HG02610 (cell line): ENCODE data around the gene SEMA4F.
A peak's percentile ranks its signal among the peaks of the same experiment; 100 is the strongest.
"Not testable (repeated sequence)": the region's sequence is repeated elsewhere in the genome, so short reads cannot be mapped to it uniquely, and the experiment has no call there.

Experiments
- ATAC-seq: cut with Tn5 transposase; IDR thresholded peaks from one replicate; pipeline ENCODE4 v1.9.1; 2021; ENCODE audit warnings: mild to moderate bottlenecking, moderate library complexity; ENCODE audit not compliant: unreplicated experiment

Gene SEMA4F, protein sequence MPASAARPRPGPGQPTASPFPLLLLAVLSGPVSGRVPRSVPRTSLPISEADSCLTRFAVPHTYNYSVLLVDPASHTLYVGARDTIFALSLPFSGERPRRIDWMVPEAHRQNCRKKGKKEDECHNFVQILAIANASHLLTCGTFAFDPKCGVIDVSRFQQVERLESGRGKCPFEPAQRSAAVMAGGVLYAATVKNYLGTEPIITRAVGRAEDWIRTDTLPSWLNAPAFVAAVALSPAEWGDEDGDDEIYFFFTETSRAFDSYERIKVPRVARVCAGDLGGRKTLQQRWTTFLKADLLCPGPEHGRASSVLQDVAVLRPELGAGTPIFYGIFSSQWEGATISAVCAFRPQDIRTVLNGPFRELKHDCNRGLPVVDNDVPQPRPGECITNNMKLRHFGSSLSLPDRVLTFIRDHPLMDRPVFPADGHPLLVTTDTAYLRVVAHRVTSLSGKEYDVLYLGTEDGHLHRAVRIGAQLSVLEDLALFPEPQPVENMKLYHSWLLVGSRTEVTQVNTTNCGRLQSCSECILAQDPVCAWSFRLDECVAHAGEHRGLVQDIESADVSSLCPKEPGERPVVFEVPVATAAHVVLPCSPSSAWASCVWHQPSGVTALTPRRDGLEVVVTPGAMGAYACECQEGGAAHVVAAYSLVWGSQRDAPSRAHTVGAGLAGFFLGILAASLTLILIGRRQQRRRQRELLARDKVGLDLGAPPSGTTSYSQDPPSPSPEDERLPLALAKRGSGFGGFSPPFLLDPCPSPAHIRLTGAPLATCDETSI

DNA sequence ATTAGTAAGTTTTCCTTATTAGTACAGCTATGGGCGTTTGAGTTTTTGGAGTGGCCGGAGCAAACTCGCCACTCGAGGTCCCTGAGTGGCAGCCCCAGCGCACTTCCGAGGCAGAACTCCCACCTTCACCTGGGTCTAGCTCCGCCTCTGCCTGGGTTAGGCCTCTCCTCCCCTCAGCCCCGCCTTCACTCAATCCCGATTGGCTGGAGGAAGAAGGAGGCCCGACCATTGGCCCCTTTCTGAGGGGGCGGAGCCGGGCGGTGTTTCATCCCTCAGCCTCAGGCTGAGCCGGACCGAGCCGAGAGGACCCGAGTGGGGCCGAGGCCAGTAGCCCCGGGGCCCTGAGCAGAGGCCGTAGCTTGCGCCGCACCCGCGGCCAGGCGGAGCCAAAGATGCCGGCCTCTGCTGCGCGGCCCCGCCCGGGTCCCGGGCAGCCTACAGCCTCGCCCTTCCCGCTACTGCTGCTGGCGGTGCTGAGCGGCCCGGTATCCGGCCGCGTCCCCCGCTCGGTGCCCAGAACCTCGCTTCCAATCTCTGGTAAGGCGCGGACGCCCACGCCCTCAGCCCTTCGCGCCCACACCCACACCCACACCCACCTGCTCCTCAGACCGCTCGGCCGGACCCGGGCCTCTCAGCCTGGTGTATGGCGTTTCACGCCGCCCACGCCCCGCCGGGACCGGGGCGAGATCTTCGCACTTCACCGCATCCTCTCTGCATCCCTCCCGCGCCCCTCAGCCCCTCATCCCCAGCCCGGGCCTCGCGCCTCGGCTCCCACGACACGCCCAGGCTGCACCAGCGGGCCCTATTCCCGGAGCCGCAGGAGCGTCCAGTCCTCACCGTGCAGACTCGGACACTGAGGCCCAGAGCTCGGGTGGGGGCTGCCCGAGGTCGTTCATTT, at the start of gene SEMA4F:
SEMA4F (plus strand) TSS at position 263 of the 898 bp plus-strand sequence; CDS start at position 393, 130 bp downstream.
- ATAC-seq = peak; percentile 100

DNA sequence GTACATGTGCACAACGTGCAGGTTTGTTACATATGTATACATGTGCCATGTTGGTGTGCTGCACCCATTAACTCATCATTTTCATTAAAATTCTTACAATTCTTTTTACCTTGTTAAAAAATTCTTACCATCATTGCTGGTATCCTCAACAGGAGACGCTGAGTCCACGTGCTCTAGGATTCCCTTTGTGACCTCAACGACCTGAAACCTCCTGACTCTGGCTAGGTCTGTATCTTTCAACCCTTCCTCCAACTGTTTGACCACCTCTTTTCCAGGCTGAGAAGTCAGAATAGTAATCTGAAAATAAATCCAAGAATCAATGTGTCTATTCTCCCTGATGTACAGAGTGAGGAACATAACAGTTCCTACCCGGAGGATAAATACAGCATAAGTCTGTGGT, 47.1 kb upstream of the SEMA4F start:
- no peak for ATAC-seq

DNA sequence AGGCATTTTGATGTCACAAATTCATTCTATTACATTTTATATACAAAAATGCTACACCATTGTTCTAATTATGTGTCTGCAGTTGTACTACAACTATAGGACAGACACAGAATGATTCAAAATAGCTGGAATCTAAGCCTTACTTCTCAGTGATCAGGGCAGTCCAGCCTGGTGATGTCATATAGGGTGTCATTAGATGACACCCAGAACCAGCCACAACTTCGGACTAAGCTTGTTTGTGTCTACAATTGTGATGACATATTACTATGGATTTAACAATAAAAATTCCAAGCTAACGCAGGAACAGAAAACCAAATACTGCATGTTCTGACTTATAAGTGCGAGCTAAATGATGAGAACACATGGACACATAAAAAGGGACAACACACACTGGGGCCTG, 36.9 kb upstream of the SEMA4F start:
- no peak for ATAC-seq

DNA sequence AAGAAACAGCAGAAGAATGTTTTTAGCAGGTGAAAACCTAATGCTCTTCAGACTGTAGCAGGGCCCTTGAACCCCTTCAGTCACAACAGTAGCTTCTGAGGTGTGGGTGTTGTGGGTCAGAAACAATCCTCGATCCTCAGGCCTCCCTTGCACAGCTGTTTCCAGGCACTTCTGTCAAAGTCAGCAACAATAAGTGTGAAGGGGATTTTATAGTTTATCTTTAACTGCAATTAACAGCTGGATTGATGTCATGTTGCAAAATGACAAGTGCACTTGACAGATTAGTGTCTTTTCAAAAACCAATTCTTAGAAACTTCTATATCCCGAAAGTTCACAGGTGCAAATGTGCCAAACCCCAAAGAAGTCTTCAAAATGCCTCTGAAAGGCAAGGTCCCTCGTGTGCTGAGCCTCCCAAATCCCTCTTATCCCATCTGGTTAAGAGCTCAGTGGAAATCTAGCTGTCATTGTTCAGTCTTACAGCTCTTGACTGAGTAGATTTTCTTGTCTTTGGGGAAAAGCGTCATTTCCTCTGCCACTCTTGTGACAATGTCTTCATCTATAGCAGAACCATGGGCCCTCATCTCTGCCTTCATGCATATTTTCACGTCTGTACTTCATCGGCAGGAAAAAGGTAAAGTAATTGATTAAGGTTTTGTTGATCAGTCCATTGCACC, 35.5 kb upstream of the SEMA4F start:
- ATAC-seq = no peak

DNA sequence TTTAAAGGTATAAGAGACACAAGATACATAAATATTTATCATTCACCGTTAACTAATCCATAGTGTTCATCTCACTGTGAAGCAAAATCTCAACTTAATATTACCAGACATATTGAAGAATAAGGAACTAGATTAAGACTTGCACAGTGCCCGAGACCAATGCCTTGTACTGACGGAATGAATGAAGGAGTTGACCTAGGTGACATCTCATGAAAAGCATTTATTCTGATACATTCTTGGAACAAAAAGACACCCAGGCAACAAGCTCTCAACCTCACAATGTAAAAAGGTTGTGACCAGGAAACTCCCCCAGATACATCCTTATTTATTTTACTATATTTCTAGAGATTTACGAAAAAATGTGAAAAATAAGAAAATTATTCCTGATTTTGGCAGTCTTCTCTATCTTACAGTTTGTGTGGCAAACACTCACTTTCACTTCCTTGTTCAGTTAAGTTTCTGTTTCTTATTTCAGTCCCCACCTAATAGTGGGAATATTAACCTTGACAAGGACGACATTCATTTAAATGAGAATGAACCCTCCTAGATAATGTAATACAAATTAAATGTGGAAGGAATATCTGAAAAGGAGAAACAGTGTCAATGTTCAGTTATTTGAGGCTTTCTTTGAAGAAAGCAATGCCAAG, 34.3 kb upstream of the SEMA4F start:
- no peak for ATAC-seq

DNA sequence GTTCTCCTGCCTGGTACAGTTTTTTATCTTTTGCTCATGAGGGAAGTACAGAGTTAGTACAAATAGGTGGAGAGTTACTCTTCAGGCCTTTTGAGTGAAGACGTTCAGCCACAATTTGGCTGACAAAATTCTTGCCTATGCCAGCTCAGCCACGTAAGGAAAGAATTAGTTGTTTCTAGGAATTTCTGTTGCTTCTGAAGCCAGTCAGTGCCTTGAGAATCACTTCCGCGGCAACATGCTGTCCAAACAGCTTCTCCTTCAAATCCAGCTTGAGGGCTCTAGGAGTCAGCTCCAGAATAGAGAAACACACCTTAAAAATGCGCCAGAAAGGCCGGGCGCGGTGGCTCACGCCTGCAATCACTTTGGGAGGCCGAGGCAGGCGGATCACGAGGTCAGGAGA, 33.4 kb upstream of the SEMA4F start:
- ATAC-seq = no peak

DNA sequence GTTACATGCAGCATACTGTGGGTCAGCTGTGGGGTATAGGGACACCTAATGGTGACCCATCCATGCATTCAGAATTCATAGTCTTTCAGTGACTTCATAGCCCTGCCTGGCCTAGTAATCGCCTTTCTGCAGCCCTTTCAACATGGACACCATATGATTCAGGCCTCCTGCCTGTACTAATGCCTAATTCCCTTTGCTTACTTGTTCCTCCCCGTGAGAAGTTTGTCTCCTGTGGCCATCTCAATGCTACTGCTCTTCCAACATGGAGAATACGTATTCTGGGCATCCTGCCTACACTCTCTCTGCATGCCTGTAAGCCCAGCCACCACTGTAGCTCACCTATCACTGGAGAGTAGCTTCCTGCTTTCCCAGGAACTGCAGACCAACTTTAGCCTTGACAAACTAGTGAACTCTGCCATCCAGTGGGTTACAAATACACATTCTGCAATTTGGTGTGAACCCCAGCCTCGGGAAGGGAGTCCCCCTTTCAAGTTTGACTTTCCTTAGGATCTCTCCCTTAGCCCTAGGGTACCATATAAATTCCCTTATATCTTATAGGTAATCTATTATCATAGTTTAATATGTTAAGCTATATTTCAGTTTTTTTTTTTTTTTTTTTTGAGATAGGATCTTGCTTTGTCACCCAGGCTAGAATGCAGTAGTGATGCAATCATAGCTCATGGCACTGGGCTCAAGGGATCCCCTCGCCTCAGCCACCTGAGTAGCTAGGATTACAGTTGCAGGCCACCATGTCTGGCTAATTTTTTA, 28.2 kb upstream of the SEMA4F start:
- no peak for ATAC-seq

DNA sequence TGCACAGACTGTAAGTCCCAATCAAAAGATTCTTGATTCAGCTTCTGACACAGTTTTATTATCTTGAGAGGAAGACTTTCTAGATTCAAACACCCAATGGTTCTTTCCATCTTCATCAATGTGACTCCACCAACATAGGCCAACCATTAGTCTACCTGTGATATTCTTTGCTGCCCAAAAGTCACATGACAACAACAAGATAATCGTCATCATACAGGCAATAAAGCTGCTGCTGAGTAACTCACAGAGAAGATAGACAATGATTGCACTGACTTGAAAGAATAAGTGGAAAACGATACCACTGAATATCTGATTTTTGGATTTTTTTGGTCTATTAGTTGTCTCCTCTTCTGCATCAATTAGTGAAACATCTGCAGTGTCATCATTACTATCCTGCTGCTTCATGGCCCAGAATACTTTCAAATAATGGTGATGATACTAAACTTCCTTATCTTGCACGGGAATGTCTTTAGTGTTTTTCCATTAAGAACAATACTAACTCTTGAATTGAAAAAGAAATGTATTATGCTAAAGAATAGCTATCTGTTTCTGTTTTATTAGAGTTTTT, 25.4 kb upstream of the SEMA4F start:
- no peak for ATAC-seq

DNA sequence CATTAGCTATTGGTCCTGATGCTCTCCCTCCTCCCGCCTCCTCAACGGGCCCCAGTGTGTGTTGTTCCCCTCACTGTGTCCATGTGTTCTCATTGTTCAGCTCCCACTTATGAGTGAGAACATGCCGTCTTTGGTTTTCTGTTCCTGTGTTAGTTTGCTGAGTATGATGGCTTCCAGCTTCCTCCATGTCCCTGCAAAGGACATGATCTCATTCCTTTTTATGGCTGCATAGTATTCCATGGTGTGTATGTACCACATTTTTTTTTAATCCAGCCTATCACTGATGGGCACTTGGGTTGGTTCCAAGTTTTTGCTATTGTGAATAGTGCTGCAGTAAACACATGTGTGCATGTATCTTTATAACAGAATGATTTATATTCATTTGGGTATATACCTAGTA, 23.6 kb upstream of the SEMA4F start:
- ATAC-seq = not testable (repeated sequence)

DNA sequence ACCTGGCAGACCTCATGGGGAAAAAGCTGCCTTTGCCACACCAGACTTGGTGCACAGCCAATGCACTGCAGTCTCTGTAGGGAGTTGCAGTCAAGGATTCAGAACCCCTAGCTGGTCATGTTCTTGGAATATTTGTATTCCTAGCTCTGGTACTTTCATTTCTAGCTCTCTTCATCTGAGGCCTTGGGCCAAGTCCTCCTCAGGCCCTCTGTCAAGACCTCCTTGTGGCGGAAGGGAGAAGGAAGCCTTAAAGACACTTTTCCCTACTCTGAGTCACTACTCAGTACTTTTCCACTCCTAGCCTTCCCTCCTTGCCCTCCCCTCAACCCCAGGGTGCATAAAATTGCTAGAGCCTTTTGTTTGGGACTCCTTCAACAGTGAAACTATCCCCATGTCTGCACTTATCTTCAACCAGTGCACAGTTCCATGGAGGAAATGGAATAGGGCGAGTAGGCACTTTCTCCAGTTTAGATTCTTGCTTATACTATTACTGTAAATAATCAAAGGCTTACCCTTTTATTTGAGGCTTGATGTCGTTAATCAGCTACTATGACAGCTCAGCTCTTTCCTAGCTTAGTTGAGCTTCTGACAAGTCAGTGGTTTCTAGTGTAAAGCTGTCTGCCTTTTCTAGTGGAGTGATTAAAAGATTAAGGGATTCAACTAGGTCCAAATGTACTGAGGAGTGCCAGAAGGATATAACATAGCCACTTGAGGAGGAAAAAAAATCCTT, 21.7 kb upstream of the SEMA4F start:
- ATAC-seq = no peak

DNA sequence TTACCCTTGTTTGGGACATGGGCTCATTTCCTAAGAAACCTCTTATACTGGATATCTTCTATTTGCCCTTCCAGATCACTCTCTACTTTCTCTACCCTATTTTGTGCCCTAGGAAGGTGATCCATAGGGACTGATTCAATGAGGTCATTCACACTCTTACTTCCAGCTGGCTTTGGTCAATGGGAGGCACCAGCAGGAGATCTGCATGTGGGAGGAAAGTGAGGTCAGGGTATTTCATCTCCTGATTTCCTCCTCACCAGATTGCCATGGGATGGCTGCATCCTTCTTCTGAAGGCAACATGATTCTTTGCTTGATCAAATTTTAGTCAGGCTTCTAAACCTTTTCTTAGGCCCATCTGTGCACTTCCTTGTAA, 21.1 kb upstream of the SEMA4F start:
- ATAC-seq = no peak

DNA sequence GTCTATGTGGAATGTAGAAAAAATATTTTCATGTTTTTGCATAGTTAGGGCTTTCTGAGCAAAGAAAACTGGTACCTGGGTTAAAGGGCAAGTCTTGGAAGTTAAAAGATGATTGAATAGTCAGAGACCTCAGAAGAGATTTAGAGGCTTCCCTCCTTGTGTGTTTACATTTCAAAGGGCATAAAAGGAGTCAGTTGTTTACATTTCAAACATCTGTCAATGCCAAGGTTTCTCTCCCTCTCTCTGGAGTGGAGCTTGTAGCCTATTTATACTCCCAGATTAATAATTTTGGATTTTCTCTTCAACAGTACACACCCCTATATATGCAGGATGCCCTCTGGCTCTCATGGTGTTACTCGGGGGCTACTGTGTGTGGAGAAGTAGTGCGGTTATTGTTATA, 14.5 kb upstream of the SEMA4F start:
- ATAC-seq = no peak

DNA sequence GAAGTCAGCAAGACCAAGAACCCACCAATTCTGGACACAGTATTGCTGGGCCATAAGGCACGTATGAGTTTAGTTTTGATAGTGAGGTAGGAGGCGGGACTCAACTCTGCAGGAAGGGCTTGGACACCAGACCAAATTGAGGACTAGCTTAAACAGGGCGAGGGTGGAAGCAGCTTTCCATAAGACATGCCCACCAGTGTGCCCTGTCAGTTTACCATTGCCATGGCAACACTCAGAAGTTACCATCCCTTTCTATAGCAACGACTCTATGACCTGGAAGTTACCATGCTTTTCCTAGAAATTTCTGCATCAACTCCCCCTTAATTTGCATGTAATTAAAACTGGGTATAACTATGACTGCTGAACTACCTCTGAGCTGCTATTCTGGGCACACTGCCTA, 8.7 kb upstream of the SEMA4F start:
- ATAC-seq = no peak

DNA sequence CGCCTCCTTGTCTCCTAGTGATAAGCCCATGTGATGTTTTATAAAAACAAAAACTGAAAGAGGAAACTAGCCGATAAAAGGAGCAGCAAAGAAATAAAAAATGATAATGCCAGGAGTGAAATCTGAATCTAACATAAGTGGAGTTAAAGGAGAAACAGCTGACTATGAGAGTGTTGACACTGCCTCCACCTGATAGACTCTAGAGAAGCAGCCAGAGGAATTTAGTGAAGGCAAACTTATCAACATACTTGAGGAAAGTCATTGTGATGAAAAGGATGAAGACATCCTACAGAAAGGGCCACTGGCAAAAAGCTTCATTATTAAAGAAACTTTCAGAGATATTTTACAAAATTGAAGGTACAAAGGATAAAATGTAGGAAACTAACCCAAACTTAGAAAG, 7.8 kb upstream of the SEMA4F start:
- ATAC-seq = no peak

DNA sequence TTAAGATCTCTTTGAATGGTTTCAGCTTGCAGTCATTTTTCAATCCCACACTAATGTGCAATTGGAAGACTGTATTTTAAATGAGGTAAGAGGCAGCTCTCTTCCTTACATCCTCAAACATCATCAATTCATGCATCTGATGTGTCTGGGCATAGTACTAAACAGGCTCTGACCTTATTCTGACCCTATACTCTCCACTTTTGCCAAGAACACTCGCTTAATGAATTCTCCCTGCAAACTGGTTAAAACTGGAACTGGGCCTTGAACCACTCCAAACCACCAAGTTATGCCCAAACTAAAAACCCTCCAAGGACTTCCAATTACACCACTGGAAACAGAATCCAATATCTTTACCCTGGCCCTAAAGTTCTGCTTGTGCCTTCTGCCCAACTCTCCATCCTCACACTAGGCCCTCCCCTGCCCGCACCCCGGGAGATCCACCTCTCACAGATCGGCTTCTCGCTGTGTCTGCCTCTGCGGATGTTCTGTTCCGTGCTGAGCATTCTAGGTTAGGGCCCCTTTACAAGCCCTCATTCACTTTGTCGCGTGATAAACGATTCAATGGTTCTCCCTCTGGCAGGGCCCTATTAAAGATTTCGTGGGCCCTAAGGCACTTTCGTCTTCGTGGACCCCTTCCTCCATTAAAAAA, 7.1 kb upstream of the SEMA4F start:
- ATAC-seq = no peak

DNA sequence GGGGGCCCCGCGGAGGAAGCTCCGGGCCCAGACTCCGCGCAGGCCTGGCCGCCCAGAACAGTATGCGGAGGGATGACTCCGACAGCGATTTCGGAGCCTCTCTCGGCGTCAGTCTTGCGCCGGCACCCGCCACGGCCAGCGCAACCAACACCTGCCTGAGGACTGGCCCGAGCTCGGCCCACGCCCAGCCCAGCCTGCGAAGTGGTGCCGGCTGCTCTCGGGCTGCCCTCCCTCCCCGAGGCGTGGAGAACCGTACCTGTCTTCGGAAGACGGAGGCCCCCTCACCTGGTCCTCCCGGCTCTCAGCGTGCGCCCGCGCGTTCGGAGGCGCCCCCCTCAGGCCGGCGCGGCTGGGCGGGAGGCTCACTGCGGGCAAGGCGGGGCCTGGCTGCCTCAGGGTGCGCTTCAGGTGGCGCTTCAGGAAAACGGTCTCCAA, 6.0 kb upstream of the SEMA4F start, which contains the start of gene M1AP:
M1AP (minus strand) TSS at position 322 of the 435 bp plus-strand sequence. CDS start 8,055 bp downstream, outside the sequence.
- no peak for ATAC-seq

DNA sequence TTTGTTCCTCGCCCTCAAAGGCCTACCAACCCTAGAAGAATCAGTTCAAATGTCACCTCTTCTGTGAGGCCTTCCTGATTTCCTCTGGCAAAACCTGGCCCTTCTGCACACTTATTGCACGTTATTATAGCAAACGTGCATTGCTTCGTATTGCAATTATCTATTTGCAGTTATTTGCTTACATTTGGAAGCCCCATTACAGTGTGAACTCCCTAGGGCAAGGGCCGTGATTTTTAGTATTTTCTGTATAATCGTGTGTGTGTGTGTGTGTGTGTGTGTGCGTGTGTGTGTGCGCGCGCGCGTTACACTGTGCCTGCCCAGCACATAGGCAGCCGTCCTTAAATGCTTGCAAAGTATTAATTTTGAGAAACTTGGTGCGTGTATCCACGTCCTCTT, 460 bp upstream of the SEMA4F start:
- ATAC-seq = peak; percentile 14

DNA sequence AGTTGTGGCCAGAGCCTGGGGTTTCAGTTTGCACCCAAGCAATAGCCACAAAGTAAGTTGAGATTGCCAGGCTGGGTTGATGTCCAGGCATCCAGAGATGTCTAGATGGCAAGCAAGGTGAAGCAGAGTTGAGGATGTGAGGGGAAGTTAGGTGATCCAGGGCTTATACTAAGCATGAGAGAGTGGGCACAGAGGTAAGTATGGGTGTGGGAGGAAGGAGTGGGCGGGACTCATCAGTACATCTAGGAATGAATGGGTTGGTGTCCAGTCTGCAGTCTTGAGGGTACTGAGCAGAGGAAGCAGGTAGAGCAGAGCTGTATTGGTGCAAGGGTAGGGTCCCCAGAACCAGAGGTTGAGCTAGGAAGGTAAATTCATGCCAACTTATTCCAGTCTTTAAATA, 1.5 kb downstream of the SEMA4F start:
- ATAC-seq = no peak
